Mesenchymal stem cell (in vitro differentiated cells and primary cell): ENCODE data around the gene TERB1.

ENCODE experiments used
- DNase-seq: peaks from one replicate; pipeline ENCODE4 v3.0.0-alpha.2; 2013
- H2AFZ ChIP-seq: one replicate; pipeline ENCODE4 v1.6.1; 2013; ENCODE audit warnings: low read depth, mild to moderate bottlenecking, control low read depth, inconsistent platforms, low read length, moderate library complexity
- H2AK5ac ChIP-seq: 2 replicates; pipeline ENCODE4 v1.6.1; 2013; ENCODE audit warnings: low read length, moderate library complexity, mild to moderate bottlenecking, inconsistent platforms; ENCODE audit not compliant: severe bottlenecking
- H2BK120ac ChIP-seq: one replicate; pipeline ENCODE4 v1.6.1; 2013; ENCODE audit warnings: low read depth, mild to moderate bottlenecking, inconsistent platforms, low read length, moderate library complexity
- H2BK12ac ChIP-seq, 2 experiments: one replicate each; pipeline ENCODE4 v1.6.1; 2013; ENCODE audit warnings: inconsistent platforms in 2 of 2, low read length in 2 of 2, mild to moderate bottlenecking in 2 of 2, moderate library complexity in 2 of 2, control low read depth in 1 of 2
- H2BK15ac ChIP-seq: one replicate; pipeline ENCODE4 v1.6.1; 2013; ENCODE audit warnings: mild to moderate bottlenecking, low read depth, inconsistent platforms; ENCODE audit not compliant: poor library complexity, severe bottlenecking
- H2BK5ac ChIP-seq: 2 replicates; pipeline ENCODE4 v1.6.1; 2013; ENCODE audit warnings: low read depth, mild to moderate bottlenecking, low read length, control low read depth, inconsistent platforms; ENCODE audit not compliant: poor library complexity, severe bottlenecking
- H3K14ac ChIP-seq, 2 experiments: one replicate each; pipeline ENCODE4 v1.6.1; 2013; ENCODE audit warnings: inconsistent platforms in 2 of 2, low read length in 2 of 2, control low read depth in 1 of 2, mild to moderate bottlenecking in 1 of 2, moderate library complexity in 1 of 2
- H3K18ac ChIP-seq, 2 experiments: one replicate each; pipeline ENCODE4 v1.6.1; 2013; ENCODE audit warnings: inconsistent platforms in 2 of 2, low read length in 2 of 2, control low read depth in 1 of 2, low read depth in 1 of 2, mild to moderate bottlenecking in 1 of 2
- H3K23ac ChIP-seq, 2 experiments: one replicate each; pipeline ENCODE4 v1.6.1; 2013; ENCODE audit warnings: inconsistent platforms in 2 of 2, low read length in 2 of 2, mild to moderate bottlenecking in 2 of 2, moderate library complexity in 2 of 2, control low read depth in 1 of 2
- H3K27ac ChIP-seq: 2 replicates; pipeline ENCODE4 v1.5.1; 2013; ENCODE audit warnings: mild to moderate bottlenecking, moderate library complexity, low read length, control low read depth, inconsistent platforms; ENCODE audit not compliant: poor library complexity, severe bottlenecking
- H3K27me3 ChIP-seq, 2 experiments: 2 replicates each; pipeline versions ENCODE4 v1.6.1 to v1.7.0; 2013; ENCODE audit warnings: low read length in 2 of 2, mild to moderate bottlenecking in 2 of 2, moderate library complexity in 2 of 2, control low read depth in 1 of 2, inconsistent platforms in 1 of 2; ENCODE audit not compliant: control insufficient read depth in 1 of 2, insufficient read depth in 1 of 2
- H3K36me3 ChIP-seq, 2 experiments: 2 replicates each; pipeline versions ENCODE4 v1.6.1 to v1.7.0; 2013; ENCODE audit warnings: low read length in 2 of 2, control low read depth in 1 of 2, inconsistent platforms in 1 of 2, low read depth in 1 of 2, mild to moderate bottlenecking in 1 of 2; ENCODE audit not compliant: insufficient read depth in 2 of 2, control insufficient read depth in 1 of 2
- H3K4ac ChIP-seq, 2 experiments: one replicate each; pipeline ENCODE4 v1.6.1; 2013; ENCODE audit warnings: inconsistent platforms in 2 of 2, low read length in 2 of 2, mild to moderate bottlenecking in 2 of 2, moderate library complexity in 2 of 2, control low read depth in 1 of 2, low read depth in 1 of 2
- H3K4me1 ChIP-seq: 2 replicates; pipeline ENCODE4 v1.6.1; 2013; ENCODE audit warnings: low read depth, low read length, control low read depth; ENCODE audit not compliant: control insufficient read depth, insufficient read depth
- H3K4me2 ChIP-seq: 2 replicates; pipeline ENCODE4 v1.6.1; 2013; ENCODE audit warnings: low read length, mild to moderate bottlenecking, inconsistent platforms; ENCODE audit not compliant: poor library complexity, severe bottlenecking
- H3K4me3 ChIP-seq, 2 experiments: 2 replicates each; pipeline versions ENCODE4 v1.5.1 to v1.7.0; 2013; ENCODE audit warnings: low read length in 2 of 2, mild to moderate bottlenecking in 2 of 2, control low read depth in 1 of 2, low read depth in 1 of 2; ENCODE audit not compliant: insufficient read depth in 1 of 2
- H3K79me1 ChIP-seq: replicated peaks from 2 replicates; pipeline ENCODE4 v1.6.1; 2013; ENCODE audit warnings: mild to moderate bottlenecking, control low read depth, low read length, inconsistent platforms; ENCODE audit not compliant: poor library complexity, severe bottlenecking
- H3K9ac ChIP-seq: 2 replicates; pipeline ENCODE4 v1.7.0; 2013; ENCODE audit warnings: mild to moderate bottlenecking, low read length, moderate library complexity
- H3K9me3 ChIP-seq: 2 replicates; pipeline ENCODE4 v1.7.0; 2013; ENCODE audit warnings: mild to moderate bottlenecking, low read length; ENCODE audit not compliant: control insufficient read depth
- H4K8ac ChIP-seq: one replicate; pipeline ENCODE4 v1.6.1; 2013; ENCODE audit warnings: inconsistent platforms, mild to moderate bottlenecking, low read length, moderate library complexity
- H4K91ac ChIP-seq: one replicate; pipeline ENCODE4 v1.6.1; 2013; ENCODE audit warnings: mild to moderate bottlenecking, low read length, inconsistent platforms
- WGBS: methylation state at CpG from one replicate; pipeline ENCODE4 v1.1.7; 2013; ENCODE audit warnings: mixed read lengths; 5-methylcytosine and 5-hydroxymethylcytosine counted together

Gene TERB1

DNA sequence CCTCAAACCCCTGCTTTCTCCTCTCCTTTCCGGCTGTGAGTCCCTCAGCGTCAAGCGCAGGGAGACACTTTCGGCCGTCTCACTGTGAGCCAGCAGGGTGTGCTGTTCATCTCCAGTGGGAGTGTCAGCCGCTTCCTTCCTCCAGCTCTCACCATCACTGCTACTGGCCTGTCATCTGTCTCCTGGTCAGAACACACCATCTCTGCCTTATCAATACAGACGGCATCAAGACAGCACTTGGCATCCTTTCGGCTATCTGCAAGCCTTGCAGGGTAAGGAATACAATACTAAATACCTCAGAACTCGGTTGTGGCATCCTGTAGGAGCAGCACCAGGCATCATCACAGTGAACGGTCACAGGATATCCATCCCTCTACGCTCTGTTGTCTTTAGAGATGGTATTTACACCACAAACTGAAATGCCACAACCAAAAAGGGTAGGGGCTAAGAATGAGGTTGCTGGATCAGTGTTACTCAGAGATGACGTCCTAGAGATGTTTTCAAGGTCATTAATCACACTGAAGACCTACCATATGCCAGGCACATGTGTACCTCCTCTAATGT is 84.2 kb downstream of the TERB1 start:
- no peak overlapping the region for H3K4ac ChIP-seq
- peaks cover 10 to 29% of the 10 kb centered on the region in 2 experiments for H3K36me3 ChIP-seq
- no peak overlapping the region for H3K23ac ChIP-seq
- H4K91ac ChIP-seq = no peak overlapping the region
- H3K9ac ChIP-seq = peak overlapping the region; percentile 14
- peaks cover 8% of the 10 kb centered on the region for H3K4me1 ChIP-seq
- H3K9me3 ChIP-seq = no peaks in the 10 kb centered on the region
- 72% methylated on average over 11 of the region's 12 CpGs for WGBS
- H2BK5ac ChIP-seq = no peak overlapping the region
- H3K27ac ChIP-seq = no peak overlapping the region
- H3K4me3 ChIP-seq = no peak overlapping the region
- H2BK12ac ChIP-seq = no peak overlapping the region
- DNase-seq = peak; percentile 49
- H3K14ac ChIP-seq = no peak overlapping the region
- H4K8ac ChIP-seq = no peak overlapping the region
- H2AFZ ChIP-seq = no peak overlapping the region
- peaks cover 2% of the 10 kb centered on the region for H3K79me1 ChIP-seq
- H2BK120ac ChIP-seq = no peak overlapping the region
- H3K27me3 ChIP-seq = no peaks in the 10 kb centered on the region
- no peak overlapping the region for H2AK5ac ChIP-seq
- H2BK15ac ChIP-seq = no peak overlapping the region
- no peak overlapping the region for H3K18ac ChIP-seq
- no peak overlapping the region for H3K4me2 ChIP-seq

DNA sequence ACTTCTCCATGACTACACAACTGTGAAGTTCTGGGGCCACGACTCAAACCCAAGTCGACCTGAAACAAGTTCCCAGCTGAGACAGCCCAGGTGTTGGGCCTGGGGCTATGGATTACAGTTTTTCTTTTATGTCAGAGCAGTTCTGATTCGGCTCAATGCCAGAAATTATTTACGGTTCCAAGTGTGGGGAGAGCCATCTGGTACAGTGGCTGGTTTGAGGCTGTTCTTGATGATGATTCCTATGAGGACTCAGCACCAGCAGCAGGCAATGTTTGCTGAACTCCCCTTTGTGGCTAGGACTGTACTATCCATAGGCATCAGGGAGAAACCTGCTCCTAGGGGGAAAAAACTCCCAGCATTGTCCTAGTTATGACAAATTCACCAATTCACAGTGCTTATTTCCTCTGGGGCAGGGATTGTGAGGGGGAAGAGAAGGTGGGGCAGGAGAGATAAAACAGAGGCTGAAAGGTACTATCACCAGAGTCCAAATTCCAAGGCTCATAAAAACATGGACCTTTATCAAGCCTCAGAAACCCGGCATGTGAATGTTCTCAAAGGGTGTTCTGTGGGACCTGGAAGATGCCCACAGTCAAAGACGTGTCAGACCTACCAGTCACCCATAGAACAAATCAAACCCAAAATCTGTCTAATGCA is 86.6 kb downstream of the TERB1 start:
- Histone ChIP-seq H3K4ac (no peak overlapping the region), H3K9me3 (peaks cover 5% of the 10 kb centered on the region), H3K9ac (no peak overlapping the region), H3K4me3 (no peak overlapping the region), H4K91ac (no peak overlapping the region), H2AK5ac (no peak overlapping the region), H3K23ac (no peak overlapping the region), H3K4me1 (peaks cover 8% of the 10 kb centered on the region), H2BK15ac (no peak overlapping the region), H3K4me2 (no peak overlapping the region), H2BK120ac (no peak overlapping the region), H3K14ac (no peak overlapping the region), H3K27me3 (no peaks in the 10 kb centered on the region), H2BK12ac (no peak overlapping the region), H3K79me1 (no peaks in the 10 kb centered on the region), H3K36me3 (peaks cover 10 to 15% of the 10 kb centered on the region in 2 experiments), H4K8ac (no peak overlapping the region), H3K18ac (no peak overlapping the region), H2AFZ (no peak overlapping the region), H3K27ac (no peak overlapping the region), H2BK5ac (no peak overlapping the region)
- DNase-seq = no peak
- WGBS = 83% methylated on average over 4 of the region's 6 CpGs

DNA sequence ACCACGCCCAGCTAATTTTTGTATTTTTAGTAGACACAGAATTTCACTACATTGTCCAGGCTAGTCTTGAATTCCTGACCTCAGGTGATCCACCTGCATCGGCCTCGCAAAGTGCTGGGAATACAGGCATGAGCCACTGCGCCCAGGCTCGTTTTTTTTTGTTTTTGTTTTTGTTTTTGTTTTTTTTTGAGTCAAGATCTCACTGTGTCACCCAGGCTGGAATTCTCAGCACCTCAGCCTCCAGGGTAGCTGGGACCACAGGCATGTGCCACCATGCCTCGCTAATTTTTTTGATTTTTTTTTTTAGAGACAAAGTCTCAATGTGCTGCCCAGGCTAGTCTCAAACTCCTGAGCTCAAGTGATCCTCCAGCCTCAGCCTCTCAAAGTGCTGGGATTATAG is 87.3 kb downstream of the TERB1 start:
- no peak overlapping the region for H3K18ac ChIP-seq
- H2BK5ac ChIP-seq = no peak overlapping the region
- H2AK5ac ChIP-seq = no peak overlapping the region
- H3K4me3 ChIP-seq = no peak overlapping the region
- no peaks in the 10 kb centered on the region for H3K79me1 ChIP-seq
- no peak overlapping the region for H3K4me2 ChIP-seq
- no peak overlapping the region for H3K23ac ChIP-seq
- WGBS = 97% methylated on average over 6 of the region's 6 CpGs
- H4K8ac ChIP-seq = no peak overlapping the region
- H3K14ac ChIP-seq = no peak overlapping the region
- DNase-seq = no peak
- H3K27ac ChIP-seq = no peak overlapping the region
- H2AFZ ChIP-seq = no peak overlapping the region
- no peak overlapping the region for H2BK120ac ChIP-seq
- H3K36me3 ChIP-seq = peaks cover 10 to 15% of the 10 kb centered on the region in 2 experiments
- H2BK15ac ChIP-seq = no peak overlapping the region
- H3K4ac ChIP-seq = no peak overlapping the region
- no peak overlapping the region for H3K9ac ChIP-seq
- no peak overlapping the region for H4K91ac ChIP-seq
- H2BK12ac ChIP-seq = no peak overlapping the region
- peaks cover 5% of the 10 kb centered on the region for H3K9me3 ChIP-seq
- H3K4me1 ChIP-seq = peaks cover 8% of the 10 kb centered on the region
- no peaks in the 10 kb centered on the region for H3K27me3 ChIP-seq

DNA sequence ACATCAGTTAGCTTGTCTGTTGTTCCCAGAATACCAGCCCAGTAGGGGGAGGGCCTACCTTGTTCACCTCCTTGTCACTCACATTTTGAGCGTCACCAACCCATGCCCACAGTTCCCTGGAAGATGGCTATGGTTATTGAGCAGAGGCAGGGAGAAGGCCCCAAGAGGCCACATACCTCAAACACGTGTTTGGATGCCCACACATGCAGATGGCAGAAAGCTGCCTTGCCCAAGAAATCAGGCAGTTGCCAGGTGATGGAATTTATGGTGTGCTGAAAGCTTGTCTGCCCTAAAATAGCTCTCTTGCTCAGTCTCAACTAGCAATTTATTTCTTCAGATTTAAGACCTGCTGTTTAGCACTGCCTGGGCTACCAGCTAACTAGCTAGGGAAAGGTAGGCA is 88.3 kb downstream of the TERB1 start:
- no peak for DNase-seq
- 88% methylated on average over 2 of the region's 2 CpGs for WGBS
- Histone ChIP-seq H3K36me3 (peaks cover 3 to 9% of the 10 kb centered on the region in 2 experiments), H2AFZ (no peak overlapping the region), H2BK12ac (no peak overlapping the region), H3K18ac (no peak overlapping the region), H2BK5ac (no peak overlapping the region), H3K27me3 (no peaks in the 10 kb centered on the region), H3K4me2 (no peak overlapping the region), H3K4me1 (peaks cover 8% of the 10 kb centered on the region), H2BK120ac (no peak overlapping the region), H3K4me3 (no peak overlapping the region), H2BK15ac (no peak overlapping the region), H3K9ac (no peak overlapping the region), H3K23ac (no peak overlapping the region), H3K27ac (no peak overlapping the region), H4K8ac (no peak overlapping the region), H3K79me1 (no peaks in the 10 kb centered on the region), H3K4ac (no peak overlapping the region), H2AK5ac (no peak overlapping the region), H3K9me3 (peaks cover 5% of the 10 kb centered on the region), H3K14ac (no peak overlapping the region), H4K91ac (no peak overlapping the region)
